ENCODE data around the gene GOLM1. TPM values are rescaled to one million over a fixed set of nuclear protein-coding genes. Genes with fewer than 3 reads are reported as not detected.

The GOLM1 gene
- total RNA-seq, 1 experiment from 2014 or later: 75.1 TPM

- Mint-ChIP-seq H3K36me3 (peaks cover 47% of the 10 kb centered on the region), H3K4me3 (no peak overlapping the region), H3K27me3 (ENCODE audit: low read depth) (no peaks in the 10 kb centered on the region), H3K9me3 (no peaks in the 10 kb centered on the region), H3K4me1 (peaks cover 11% of the 10 kb centered on the region), H3K27ac (0 out of 2 replicates have a peak overlapping the region, but pooled peaks have one; percentile 49)
- ChIA-PET CTCF (interaction anchor here (0.6 to 1.7 kb wide), 12 partner anchors 8 to 240 kb away, joined by 3 to 9 read pairs (median 4); no protein-coding TSS in a partner anchor), POLR2A (interaction anchor here (0.6 kb wide), 1 partner anchor 61 kb away, joined by 3 read pairs; no protein-coding TSS in a partner anchor)
- TF ChIP-seq RELA (CRISPR knock-in tag; IDR thresholded peaks at IDR 0.05; ENCODE audit: borderline replicate concordance) (no peak), ZBTB21 (CRISPR knock-in tag; IDR thresholded peaks at IDR 0.05; ENCODE audit: borderline replicate concordance) (no peak), HMGXB4 (CRISPR knock-in tag; IDR thresholded peaks at IDR 0.05) (no peak), PREB (CRISPR knock-in tag; IDR thresholded peaks at IDR 0.05; ENCODE audit: borderline replicate concordance) (no peak), ATF6 (CRISPR knock-in tag; IDR thresholded peaks at IDR 0.05) (no peak)
- DNase-seq (ENCODE audit: low spot score) (no peak), ATAC-seq (no peak)
These were observed 63.4 kb downstream of the GOLM1 start for GRCh38 chr9:86035827-86036440.

GRCh38 chr9:86034863-86035734 lies 64.3 kb downstream of the GOLM1 start:
- CTCF ChIA-PET: interaction anchor here (0.6 to 1.7 kb wide), 12 partner anchors 9 to 241 kb away, joined by 3 to 9 read pairs (median 4); no protein-coding TSS in a partner anchor
- peak; percentile 75 for DNase-seq (ENCODE audit: low spot score)
- H3K36me3 Mint-ChIP-seq: peaks cover 47% of the 10 kb centered on the region

GRCh38 chr9:86027767-86028166 lies 71.6 kb downstream of the GOLM1 start:
- ChIA-PET CTCF (no interaction called here), POLR2A (no interaction called here)
- no peaks in the 10 kb centered on the region for H3K9me3 Mint-ChIP-seq
- H3K27me3 Mint-ChIP-seq (ENCODE audit: low read depth): no peaks in the 10 kb centered on the region
- ATAC-seq: no peak
- DNase-seq (ENCODE audit: low spot score): no peak
- H3K4me3 Mint-ChIP-seq: no peak overlapping the region
- no peak overlapping the region for H3K27ac Mint-ChIP-seq
- H3K36me3 Mint-ChIP-seq: peaks cover 47% of the 10 kb centered on the region
- H3K4me1 Mint-ChIP-seq: no peaks in the 10 kb centered on the region
- TF ChIP-seq TCF7 (CRISPR knock-in tag; IDR thresholded peaks at IDR 0.05; ENCODE audit: low read depth) (no peak), PREB (CRISPR knock-in tag; IDR thresholded peaks at IDR 0.05; ENCODE audit: borderline replicate concordance) (no peak), TEAD4 (CRISPR knock-in tag; IDR thresholded peaks at IDR 0.05) (no peak), ZBTB43 (CRISPR knock-in tag; IDR thresholded peaks at IDR 0.05) (no peak), ZNF671 (CRISPR knock-in tag; IDR thresholded peaks at IDR 0.05) (no peak), JUN (CRISPR knock-in tag; IDR thresholded peaks at IDR 0.05) (no peak), MLX (CRISPR knock-in tag; IDR thresholded peaks at IDR 0.05) (no peak), SP1 (CRISPR knock-in tag; conservative IDR thresholded peaks at IDR 0.05) (no peak), MXD4 (CRISPR knock-in tag; IDR thresholded peaks at IDR 0.05; ENCODE audit: borderline replicate concordance) (no peak)

More at GRCh38 chr9:86034863-86035734, 64.3 kb downstream of the GOLM1 start:
- Mint-ChIP-seq H3K4me3 (no peak overlapping the region), H3K9me3 (no peaks in the 10 kb centered on the region), H3K4me1 (peaks cover 11% of the 10 kb centered on the region), H3K27me3 (ENCODE audit: low read depth) (no peaks in the 10 kb centered on the region), H3K27ac (no peak overlapping the region)
- TF ChIP-seq ESRRA (CRISPR knock-in tag; IDR thresholded peaks at IDR 0.05; ENCODE audit: borderline replicate concordance) (no peak), HMGA2 (CRISPR knock-in tag; IDR thresholded peaks at IDR 0.05) (no peak), CTCF (IDR thresholded peaks at IDR 0.05) (peak; percentile 60), GTF2I (CRISPR knock-in tag; conservative IDR thresholded peaks at IDR 0.05) (no peak), CBFB (CRISPR knock-in tag; IDR thresholded peaks at IDR 0.05; ENCODE audit: low read depth) (no peak)
- POLR2A ChIA-PET: interaction anchor here (0.6 kb wide), 1 partner anchor 60 kb away, joined by 3 read pairs; no protein-coding TSS in a partner anchor
- ATAC-seq: peak; percentile 91
